Neural cell (in vitro differentiated cells): Measurements from ENCODE around the gene TRPC4AP. TPM values are rescaled to one million over a fixed set of nuclear protein-coding genes. Genes with fewer than 3 reads are reported as not detected.

Experiments
- H2AFZ ChIP-seq: fragments of 200-600, 300-800 bp; sonication (generic), shearing (Covaris generic); 2 replicates; pipeline ENCODE4 v1.6.0; 2014; ENCODE audit warnings: low read depth, mild to moderate bottlenecking, antibody characterized with exemption, low read length, moderate library complexity
- H3F3A ChIP-seq: fragments of 200-600 bp; shearing (Covaris generic); 2 replicates; pipeline ENCODE4 v1.6.1; 2016; ENCODE audit warnings: mild to moderate bottlenecking, moderate library complexity, mixed read lengths, antibody characterized with exemption, low read length; ENCODE audit not compliant: insufficient read depth, poor library complexity, severe bottlenecking
- H3K27ac ChIP-seq: fragments of 200-600, 300-800 bp; sonication (generic), shearing (Covaris generic); 2 replicates; pipeline ENCODE4 v1.5.1; 2014; ENCODE audit warnings: mild to moderate bottlenecking, low read length, moderate library complexity
- H3K27me3 ChIP-seq: fragments of 300-800, 200-600 bp; sonication (generic), shearing (Covaris generic); 2 replicates; pipeline ENCODE4 v1.6.0; 2014; ENCODE audit warnings: mild to moderate bottlenecking, low read depth, low read length, moderate library complexity; ENCODE audit not compliant: insufficient read depth
- H3K36me3 ChIP-seq: fragments of 300-800, 200-600 bp; sonication (generic), shearing (Covaris generic); 2 replicates; pipeline ENCODE4 v1.5.1; 2014; ENCODE audit warnings: mild to moderate bottlenecking, antibody characterized with exemption, low read length, moderate library complexity; ENCODE audit not compliant: insufficient read depth
- H3K4me2 ChIP-seq: fragments of 300-800, 200-600 bp; sonication (generic), shearing (Covaris generic); 2 replicates; pipeline ENCODE4 v1.6.0; 2014; ENCODE audit warnings: mild to moderate bottlenecking, low read length
- H3K4me3 ChIP-seq: fragments of 300-800, 200-600 bp; sonication (generic), shearing (Covaris generic); 2 replicates; pipeline ENCODE4 v1.5.1; 2014; ENCODE audit warnings: mild to moderate bottlenecking, low read length, moderate library complexity
- H3K79me2 ChIP-seq: fragments of 200-600 bp; shearing (Covaris generic); replicated peaks from 2 replicates; pipeline ENCODE4 v1.6.0; 2014; ENCODE audit warnings: mild to moderate bottlenecking, low read length, moderate library complexity; ENCODE audit not compliant: insufficient read depth
- H3K9ac ChIP-seq: fragments of 300-800, 200-600 bp; sonication (generic), shearing (Covaris generic); 2 replicates; pipeline ENCODE4 v1.6.1; 2016; ENCODE audit warnings: mild to moderate bottlenecking, low read length, mixed read lengths
- H3K9me2 ChIP-seq: fragments of 200-600 bp; shearing (Covaris generic); 2 replicates; pipeline ENCODE4 v1.6.1; 2016; ENCODE audit warnings: mild to moderate bottlenecking, low read length, mixed read lengths; ENCODE audit not compliant: insufficient read depth
- H3K9me3 ChIP-seq: fragments of 200-600, 300-800 bp; sonication (generic), shearing (Covaris generic); 2 replicates; pipeline ENCODE4 v1.6.1; 2016; ENCODE audit warnings: mild to moderate bottlenecking, mixed run types, low read length, moderate library complexity, mixed read lengths
- H4K20me1 ChIP-seq: fragments of 200-600 bp; shearing (Covaris generic); 2 replicates; pipeline ENCODE4 v1.6.1; 2016; ENCODE audit warnings: mild to moderate bottlenecking, mixed run types; ENCODE audit not compliant: insufficient read depth
- CTCF ChIP-seq: fragments of 450-650 bp; IDR thresholded peaks from 2 replicates; pipeline ENCODE4 v1.5.1; 2014; ENCODE audit warnings: antibody characterized with exemption, mild to moderate bottlenecking, moderate library complexity; ENCODE audit not compliant: poor library complexity, severe bottlenecking
- EP300 ChIP-seq: fragments of 450-650 bp; conservative IDR thresholded peaks from 2 replicates; pipeline ENCODE4 v1.6.1; 2014; ENCODE audit warnings: antibody characterized with exemption, mild to moderate bottlenecking, moderate library complexity; ENCODE audit not compliant: poor library complexity, severe bottlenecking
- EZH2 ChIP-seq: fragments of 200-600, 300-800 bp; shearing (Covaris generic), sonication (generic); IDR thresholded peaks from 2 replicates; pipeline ENCODE4 v1.6.1; 2014; ENCODE audit warnings: antibody characterized with exemption, low read length, borderline replicate concordance, mild to moderate bottlenecking; ENCODE audit not compliant: insufficient read depth, poor library complexity, severe bottlenecking
- MXI1 ChIP-seq: fragments of 450-650 bp; conservative IDR thresholded peaks from 2 replicates; pipeline ENCODE4 v1.6.1; 2014; ENCODE audit warnings: antibody characterized with exemption, mild to moderate bottlenecking; ENCODE audit not compliant: poor library complexity, severe bottlenecking
- POLR2AphosphoS5 ChIP-seq: IDR thresholded peaks from 2 replicates; pipeline ENCODE4 v1.6.1; 2012
- RAD21 ChIP-seq: fragments of 450-650 bp; conservative IDR thresholded peaks from 2 replicates; pipeline ENCODE4 v1.6.1; 2014; ENCODE audit warnings: antibody characterized with exemption, mild to moderate bottlenecking, moderate library complexity
- REST ChIP-seq: IDR thresholded peaks from 2 replicates; pipeline ENCODE4 v1.6.1; 2012; ENCODE audit warnings: borderline replicate concordance
- SMC3 ChIP-seq: fragments of 450-650 bp; conservative IDR thresholded peaks from 2 replicates; pipeline ENCODE4 v1.6.1; 2014; ENCODE audit warnings: antibody characterized with exemption, mild to moderate bottlenecking, moderate library complexity; ENCODE audit not compliant: poor library complexity
- TAF1 ChIP-seq: IDR thresholded peaks from 2 replicates; pipeline ENCODE4 v1.6.1; 2012; ENCODE audit warnings: low read depth
- polyA plus RNA-seq: library from polyadenylated mRNA; depleted of rRNA; stranded (reverse); fragments of >200 nt; gene quantifications from 2 replicates; pipeline ENCODE4 v1.2.3, GENCODE V29; 2014

Gene TRPC4AP
- polyA plus RNA-seq, 1 donor from 2014 or later = 85.9 TPM

- Histone ChIP-seq H3F3A (no peaks in the 10 kb centered on the region), H3K9ac (no peak overlapping the region), H3K36me3 (no peaks in the 10 kb centered on the region), H3K4me2 (no peak overlapping the region), H3K9me2 (no peaks in the 10 kb centered on the region), H3K79me2 (no peaks in the 10 kb centered on the region), H3K27ac (no peak overlapping the region), H4K20me1 (no peaks in the 10 kb centered on the region), H3K4me3 (no peak overlapping the region), H2AFZ (no peak overlapping the region), H3K27me3 (no peaks in the 10 kb centered on the region), H3K9me3 (no peaks in the 10 kb centered on the region)
- TF ChIP-seq RAD21 = no peak
- no peak for TF ChIP-seq CTCF
- TF ChIP-seq SMC3 = no peak
- no peak for TF ChIP-seq REST
- TF ChIP-seq MXI1 = no peak
Measured at GRCh38 chr20:34996243-34997028, 96.2 kb downstream of the TRPC4AP start.

DNA sequence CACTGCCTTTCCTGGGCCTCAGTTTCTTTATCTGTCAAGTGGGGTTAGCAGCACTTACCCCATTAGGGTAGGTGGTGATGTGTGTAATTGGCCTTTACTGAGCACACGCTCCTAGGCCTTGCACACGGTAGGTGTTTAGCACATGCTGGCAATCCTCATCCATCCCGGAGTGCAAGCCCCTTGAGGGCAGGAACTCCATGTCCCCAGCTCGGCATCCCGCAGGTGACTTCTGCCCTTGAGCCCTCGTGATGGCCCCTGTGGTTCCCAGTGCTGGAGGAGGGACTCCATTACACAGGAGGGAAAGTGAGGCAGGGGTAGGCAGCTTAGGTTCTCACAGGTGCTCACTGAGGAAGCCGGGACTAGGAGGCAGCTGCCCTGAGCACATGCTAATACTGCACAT lies 96.9 kb downstream of the TRPC4AP start:
- Histone ChIP-seq H2AFZ (no peak overlapping the region), H3K9me3 (no peaks in the 10 kb centered on the region), H3F3A (no peaks in the 10 kb centered on the region), H3K27me3 (no peaks in the 10 kb centered on the region), H3K4me2 (no peak overlapping the region), H3K79me2 (no peaks in the 10 kb centered on the region), H3K9ac (no peak overlapping the region), H4K20me1 (no peaks in the 10 kb centered on the region), H3K9me2 (no peaks in the 10 kb centered on the region), H3K36me3 (no peaks in the 10 kb centered on the region), H3K4me3 (no peak overlapping the region), H3K27ac (no peak overlapping the region)
- TF ChIP-seq POLR2AphosphoS5 (no peak), MXI1 (no peak), RAD21 (no peak), EZH2 (no peak), REST (no peak), EP300 (no peak), SMC3 (no peak), CTCF (no peak), TAF1 (no peak)
